ENCODE measurements around the gene CMC4. TPM values are rescaled to one million over a fixed set of nuclear protein-coding genes. Genes with fewer than 3 reads are reported as not detected.
A peak's percentile ranks its signal among the peaks of the same experiment; 100 is the strongest.

CMC4 gene
- total RNA-seq, 2 donors from 2014 or later, result 18.4 to 19.4 TPM

- ATAC-seq, result peak; percentile 87 to 93
- intact Hi-C loops (cut with DNase I), result loop anchor here (5.0 to 10.0 kb wide), 2 partner anchors 62 to 75 kb away; no protein-coding TSS in a partner anchor
These were observed 13.8 kb downstream of the CMC4 start for GRCh38 chrX:155056877-155057792.

GRCh38 chrX:155056471-155056870 is 14.5 kb downstream of the CMC4 start:
- DNase-seq (no peak), ATAC-seq (no peak)
- intact Hi-C loops (cut with DNase I), result loop anchor here (5.0 to 10.0 kb wide), 2 partner anchors 62 to 74 kb away; no protein-coding TSS in a partner anchor

More at GRCh38 chrX:155056877-155057792, 13.8 kb downstream of the CMC4 start:
- peak; percentile 59 for DNase-seq

- DNase-seq (no peak), ATAC-seq (no peak)
- intact Hi-C loops (cut with DNase I), result loop anchor here (5.0 to 10.0 kb wide), 2 partner anchors 61 to 73 kb away; no protein-coding TSS in a partner anchor
These were observed 15.4 kb downstream of the CMC4 start for GRCh38 chrX:155055494-155055893.

DNA sequence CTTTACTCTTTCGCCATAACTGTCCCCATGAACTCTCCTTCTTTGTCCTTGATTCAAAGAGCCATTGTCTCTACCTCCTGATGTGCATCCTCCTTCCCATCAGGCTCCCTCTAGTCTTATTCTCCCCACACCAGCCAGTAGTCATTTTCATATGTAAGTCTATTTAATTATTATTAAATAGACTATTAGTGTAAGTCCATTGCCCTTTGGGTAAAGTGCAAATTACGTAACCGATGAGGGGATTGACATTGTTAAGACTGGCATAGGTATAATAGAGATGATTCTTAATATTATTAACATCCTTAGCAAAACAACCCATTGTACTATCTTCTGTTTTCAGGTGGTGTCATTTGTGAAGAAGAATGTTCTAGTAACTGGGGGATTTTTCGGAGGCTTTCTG is 16.7 kb downstream of the CMC4 start:
- DNase-seq (no peak), ATAC-seq (no peak)
- intact Hi-C loops (cut with DNase I), result loop anchor here in 1 of 2 donors (10.0 kb wide), 1 partner anchor 59 kb away; no protein-coding TSS in a partner anchor

DNA sequence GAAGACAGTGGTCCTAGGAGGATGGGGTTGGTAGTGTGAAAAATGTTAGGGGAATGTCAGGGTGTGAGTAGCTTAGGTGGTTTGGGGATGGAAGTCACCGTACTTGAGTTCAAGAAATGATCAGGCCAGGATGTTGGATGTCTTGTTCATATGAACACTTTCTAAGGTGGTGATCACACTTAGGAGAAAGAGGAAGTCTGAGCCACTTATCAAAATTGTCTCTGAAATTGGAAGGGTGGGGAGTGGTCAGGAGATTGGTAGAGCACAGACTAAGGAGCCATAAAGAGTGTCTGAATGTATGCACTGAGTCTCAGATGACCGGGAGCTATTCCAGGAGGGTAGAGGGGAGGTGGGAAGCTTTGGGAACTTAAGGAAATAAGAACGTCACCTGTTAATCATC is 17.3 kb downstream of the CMC4 start:
- DNase-seq (no peak), ATAC-seq (no peak)
- intact Hi-C loops (cut with DNase I), result loop anchor here in 1 of 2 donors (10.0 kb wide), 1 partner anchor 59 kb away; no protein-coding TSS in a partner anchor

DNA sequence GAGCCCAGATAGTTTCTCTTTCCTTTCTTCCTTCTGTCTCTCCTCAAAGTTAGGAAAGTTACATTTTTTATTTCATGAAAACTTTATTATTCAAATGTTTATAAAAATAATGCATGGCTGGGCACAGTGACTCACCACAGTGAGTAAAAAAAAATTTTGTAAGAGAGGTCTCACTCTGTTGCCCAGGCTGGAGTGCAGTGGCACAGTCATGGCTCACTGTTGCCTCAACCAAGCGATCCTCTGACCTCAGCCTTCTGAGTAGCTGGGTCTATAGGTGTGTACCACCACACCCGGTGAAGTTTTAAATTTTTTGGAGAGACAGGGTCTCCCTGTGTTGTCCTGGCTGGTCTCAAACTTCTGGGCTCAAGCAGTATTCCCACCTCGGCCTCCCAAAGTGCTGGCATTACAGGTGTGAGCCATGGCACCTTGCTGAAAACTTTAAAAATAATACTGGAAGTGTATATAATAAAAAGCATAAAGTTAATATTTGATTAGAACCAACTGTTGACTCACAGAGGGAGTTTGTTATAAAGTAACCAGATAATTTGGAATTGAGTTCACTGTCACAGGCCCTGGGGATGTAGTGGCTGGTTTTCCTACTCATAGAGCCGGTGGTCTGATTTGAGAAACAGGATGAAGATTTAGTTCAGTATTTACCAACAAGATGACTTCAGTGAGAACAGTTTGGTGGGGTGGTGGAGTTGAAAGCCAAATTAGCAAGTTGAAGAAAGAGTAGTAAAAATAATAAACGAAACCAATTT is 18.0 kb downstream of the CMC4 start:
- ATAC-seq (no peak), DNase-seq (no peak)
- intact Hi-C loops (cut with DNase I), result loop anchor here in 1 of 2 donors (10.0 kb wide), 1 partner anchor 58 kb away; no protein-coding TSS in a partner anchor

DNA sequence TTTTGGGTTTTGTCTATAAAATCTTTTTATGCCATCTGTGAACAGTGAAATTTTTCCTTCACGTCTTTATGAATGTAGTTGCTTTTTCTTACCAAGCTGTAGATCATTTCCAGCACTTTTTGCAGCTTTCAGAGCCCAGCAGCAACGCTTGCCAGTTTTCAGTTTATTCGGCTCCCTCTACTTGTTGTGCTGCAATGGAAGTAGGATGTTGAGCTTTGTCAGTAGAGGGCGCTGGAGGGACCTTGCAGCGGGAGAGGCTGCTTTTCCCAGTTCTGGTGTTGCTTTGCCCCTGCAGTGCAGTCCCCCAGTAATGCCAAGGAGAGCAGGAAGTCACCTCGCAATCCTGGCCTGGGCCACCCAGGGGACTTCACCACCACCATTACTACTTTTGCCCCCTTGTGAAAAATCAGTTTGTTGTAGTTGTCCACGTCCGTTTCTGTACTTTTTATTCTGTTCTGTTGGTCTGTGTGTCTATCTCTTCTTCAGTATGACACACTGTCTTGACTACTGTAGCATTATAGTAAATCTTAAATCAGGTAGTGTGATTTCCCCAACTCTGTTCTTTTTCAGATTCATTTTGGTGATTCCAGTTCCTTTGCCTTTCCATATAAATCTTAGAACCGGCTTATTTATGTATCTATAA is 21.8 kb downstream of the CMC4 start:
- intact Hi-C loops (cut with DNase I), result no loop called here
- ATAC-seq (peak; percentile 58 to 61), DNase-seq (peak; percentile 52)

GRCh38 chrX:155046811-155047528 is 24.0 kb downstream of the CMC4 start:
- no peak for DNase-seq
- intact Hi-C loops (cut with DNase I), result no loop called here
- no peak for ATAC-seq

DNA sequence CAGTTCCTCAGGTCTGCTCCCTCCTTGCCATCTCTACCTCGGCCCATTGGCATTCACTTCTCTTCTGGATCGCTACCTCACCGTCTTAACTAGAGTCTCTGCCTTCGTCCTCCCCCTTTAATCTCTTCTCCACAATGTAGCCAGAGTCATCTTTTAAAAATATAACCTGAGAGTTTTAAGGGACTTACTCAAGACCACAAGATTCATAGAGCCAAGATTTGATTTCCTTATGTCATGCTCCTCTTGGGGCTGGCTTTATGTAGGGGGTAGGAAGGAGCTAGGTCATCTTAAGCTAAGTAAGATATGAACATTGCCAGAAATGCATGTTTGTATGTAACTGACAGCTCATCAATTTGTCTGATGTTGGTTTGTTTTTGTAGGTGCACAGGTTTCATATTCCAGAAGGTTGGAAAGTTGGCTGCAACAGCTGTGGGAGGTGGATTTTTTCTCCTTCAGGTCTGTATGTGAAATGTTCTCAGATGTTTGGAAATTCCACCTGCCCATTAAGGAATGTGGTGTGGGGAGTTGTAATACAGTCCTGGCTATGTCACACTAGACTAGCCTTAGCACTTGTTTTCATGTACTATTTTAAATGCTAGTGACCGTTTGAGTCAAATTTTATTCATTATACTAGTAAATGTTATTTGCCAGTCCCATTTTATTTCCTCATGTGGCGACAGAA is 24.7 kb downstream of the CMC4 start:
- intact Hi-C loops (cut with DNase I), result no loop called here
- DNase-seq (no peak), ATAC-seq (no peak)

DNA sequence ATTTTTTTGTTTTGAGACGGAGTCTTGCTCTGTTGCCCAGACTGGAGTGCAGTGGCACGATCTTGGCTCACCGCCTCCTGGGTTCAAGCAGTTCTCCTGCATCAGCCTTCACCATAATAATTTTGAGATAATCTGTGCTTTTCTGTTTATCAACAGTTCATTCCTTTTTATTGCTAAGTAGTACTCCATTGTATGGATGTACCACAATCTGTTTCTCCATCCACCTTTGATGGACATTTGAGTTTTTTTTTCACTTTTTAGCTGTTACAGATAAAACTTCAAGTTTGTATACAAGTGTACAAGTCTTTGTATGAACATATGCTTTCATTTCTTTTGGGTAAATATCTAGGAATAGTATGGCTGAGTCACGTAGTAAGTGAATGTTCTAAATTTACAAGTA is 35.2 kb downstream of the CMC4 start:
- no peak for ATAC-seq
- intact Hi-C loops (cut with DNase I), result no loop called here
- no peak for DNase-seq

DNA sequence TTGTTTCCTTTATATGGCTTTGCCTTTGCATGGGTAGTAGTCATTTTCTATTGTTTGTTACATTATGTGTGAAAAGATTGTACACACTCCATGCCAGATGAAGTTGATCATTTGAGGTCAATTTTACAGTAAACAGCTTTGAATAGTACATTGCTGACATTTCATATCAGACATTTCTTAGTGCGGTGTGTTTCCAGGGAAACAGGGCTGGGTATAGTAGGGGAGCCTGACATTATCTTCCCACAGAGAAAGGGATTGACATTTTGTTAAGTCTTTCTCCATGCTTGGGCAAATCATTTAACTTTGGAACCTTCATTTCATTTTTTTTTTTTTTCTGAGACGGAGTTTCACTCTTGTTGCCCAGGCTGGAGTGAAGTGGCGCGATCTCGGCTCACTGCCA is 39.3 kb downstream of the CMC4 start:
- intact Hi-C loops (cut with DNase I), result no loop called here
- DNase-seq, result no peak
- ATAC-seq, result no peak

DNA sequence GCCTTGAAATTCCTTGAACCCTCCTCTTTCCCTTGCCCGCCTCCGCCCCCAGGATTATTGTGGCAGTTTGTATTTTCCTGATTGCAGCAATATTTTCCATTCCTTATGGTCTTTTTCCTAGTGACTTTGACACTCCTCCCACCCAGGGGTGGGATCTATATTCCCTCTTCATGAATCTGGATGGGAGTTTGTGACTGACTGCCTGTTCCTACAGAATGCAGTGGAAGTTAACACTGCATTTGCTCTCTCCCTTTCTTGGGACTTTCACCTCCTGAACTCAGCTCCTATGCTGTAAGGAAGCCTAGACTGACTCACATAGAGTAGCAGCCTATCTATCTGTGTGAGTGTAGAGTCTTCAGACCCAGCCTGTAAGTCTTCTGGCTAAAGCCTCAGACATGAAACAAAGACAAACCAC is 42.1 kb downstream of the CMC4 start:
- intact Hi-C loops (cut with DNase I), result no loop called here
- ATAC-seq (no peak), DNase-seq (no peak)

DNA sequence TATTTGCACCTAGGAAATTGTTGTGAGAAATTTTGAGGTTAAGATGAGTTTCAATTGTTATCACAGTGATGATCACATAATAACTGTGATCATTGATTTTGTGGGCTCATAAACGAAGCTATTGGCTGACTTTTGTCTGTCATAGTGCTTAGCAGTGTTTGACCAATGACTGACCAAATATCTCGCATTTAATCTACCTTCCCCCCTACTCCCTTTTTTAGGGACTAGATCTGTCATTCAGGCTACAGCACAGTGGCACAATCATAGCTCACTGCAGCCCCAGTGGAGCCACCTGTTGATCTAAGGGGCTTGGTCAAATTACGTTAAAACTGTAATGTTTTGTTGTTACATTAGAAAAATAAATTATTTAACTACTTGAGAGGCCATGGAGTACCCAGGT is 42.8 kb downstream of the CMC4 start:
- intact Hi-C loops (cut with DNase I), result no loop called here
- no peak for ATAC-seq
- no peak for DNase-seq

- intact Hi-C loops (cut with DNase I), result no loop called here
- ATAC-seq, result peak; percentile 33 to 64
These were observed 43.3 kb downstream of the CMC4 start for GRCh38 chrX:155027509-155028066.

GRCh38 chrX:155026727-155027508 is 44.0 kb downstream of the CMC4 start, which contains the start of gene FUNDC2:
TSS of gene FUNDC2 (plus strand) at chrX:155026844. CDS start at chrX:155026939, 95 bp downstream.
- DNase-seq (peak; percentile 95), ATAC-seq (peak; percentile 95)
- intact Hi-C loops (cut with DNase I), result no loop called here

More at GRCh38 chrX:155027509-155028066, 43.3 kb downstream of the CMC4 start:
- DNase-seq, result no peak

- intact Hi-C loops (cut with DNase I), result no loop called here
- ATAC-seq (no peak), DNase-seq (no peak)
These were observed 44.6 kb downstream of the CMC4 start for GRCh38 chrX:155026420-155026726.

Data from left cardiac atrium (tissue), 4 donors.